Measurements from ENCODE around the gene CLEC16A.

The CLEC16A gene

DNA sequence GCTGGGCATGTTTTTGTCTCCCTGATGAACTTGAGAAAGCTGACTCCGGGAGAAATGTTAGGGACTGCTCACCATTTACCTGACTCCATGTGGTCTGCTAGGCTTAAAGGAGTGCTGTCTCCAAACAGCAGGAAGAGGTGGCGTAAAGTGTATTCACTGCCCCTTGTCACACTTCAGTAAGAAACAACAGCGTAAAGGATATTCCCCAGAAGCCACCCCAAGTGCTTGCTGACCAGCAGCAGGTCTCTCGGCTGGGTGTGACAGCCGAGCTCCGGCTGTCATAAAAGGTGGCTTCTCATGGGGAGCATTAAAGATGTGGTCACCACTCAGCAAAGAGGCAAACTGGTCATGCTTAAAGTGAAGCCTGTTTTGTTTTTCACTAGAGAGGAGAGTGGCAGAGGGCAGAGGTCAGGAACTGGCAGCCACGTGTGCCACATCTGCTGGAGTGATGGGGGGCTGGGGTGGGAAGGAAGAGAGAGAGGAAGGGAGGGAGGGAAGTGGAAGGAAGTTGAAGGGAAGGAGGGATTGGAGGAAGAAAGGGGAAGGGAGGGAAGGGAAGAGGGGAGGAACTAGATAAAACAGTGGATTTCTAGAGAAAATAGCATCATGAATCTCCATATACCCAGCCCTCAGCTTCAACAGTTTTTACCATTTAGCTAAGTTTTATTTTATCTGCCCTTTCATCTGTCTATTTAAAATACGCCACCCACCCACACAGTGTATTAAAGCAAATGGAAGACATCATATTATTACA lies 119.3 kb downstream of the CLEC16A start:
- DNase-seq (ENCODE audit: low read depth in 3 of 3) = no peak

DNA sequence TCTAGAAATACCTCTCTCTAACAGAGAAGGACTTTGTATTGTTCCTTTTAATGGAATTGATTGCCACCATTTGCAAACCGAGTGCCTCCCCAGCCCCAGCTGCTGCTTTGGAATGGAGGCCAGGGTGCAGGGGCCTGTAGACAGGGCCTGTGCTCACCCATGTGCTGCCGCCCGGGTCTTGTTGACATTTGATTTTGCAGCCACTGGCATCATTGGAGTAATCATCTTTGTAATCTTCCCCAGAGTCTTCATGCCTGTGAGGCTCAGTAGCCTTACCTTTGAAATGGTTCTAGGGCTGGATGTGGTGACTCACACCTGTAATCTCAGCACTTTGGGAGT lies 119.8 kb downstream of the CLEC16A start:
- no peak for DNase-seq (ENCODE audit: low read depth in 3 of 3)

DNA sequence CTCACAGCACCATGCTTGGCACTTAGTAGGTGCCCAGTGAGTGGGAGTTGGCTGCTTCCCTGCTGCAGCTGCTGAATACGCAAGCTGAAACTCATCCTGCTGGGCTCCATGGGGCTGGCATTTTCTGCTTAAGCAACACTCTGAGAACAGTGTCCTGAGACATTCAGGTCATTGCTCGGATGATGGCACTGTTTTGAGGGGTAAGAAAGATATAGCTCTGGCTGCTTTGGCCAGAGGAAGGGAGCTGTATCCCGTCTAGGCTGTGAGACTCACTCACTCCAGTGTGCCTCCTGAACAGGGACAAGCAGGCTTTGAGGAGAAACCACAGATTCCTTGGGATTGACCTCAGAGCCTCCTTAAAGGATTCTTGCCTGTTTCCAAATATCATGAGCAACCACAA lies 120.5 kb downstream of the CLEC16A start:
- DNase-seq (ENCODE audit: low read depth in 3 of 3) = no peak

DNA sequence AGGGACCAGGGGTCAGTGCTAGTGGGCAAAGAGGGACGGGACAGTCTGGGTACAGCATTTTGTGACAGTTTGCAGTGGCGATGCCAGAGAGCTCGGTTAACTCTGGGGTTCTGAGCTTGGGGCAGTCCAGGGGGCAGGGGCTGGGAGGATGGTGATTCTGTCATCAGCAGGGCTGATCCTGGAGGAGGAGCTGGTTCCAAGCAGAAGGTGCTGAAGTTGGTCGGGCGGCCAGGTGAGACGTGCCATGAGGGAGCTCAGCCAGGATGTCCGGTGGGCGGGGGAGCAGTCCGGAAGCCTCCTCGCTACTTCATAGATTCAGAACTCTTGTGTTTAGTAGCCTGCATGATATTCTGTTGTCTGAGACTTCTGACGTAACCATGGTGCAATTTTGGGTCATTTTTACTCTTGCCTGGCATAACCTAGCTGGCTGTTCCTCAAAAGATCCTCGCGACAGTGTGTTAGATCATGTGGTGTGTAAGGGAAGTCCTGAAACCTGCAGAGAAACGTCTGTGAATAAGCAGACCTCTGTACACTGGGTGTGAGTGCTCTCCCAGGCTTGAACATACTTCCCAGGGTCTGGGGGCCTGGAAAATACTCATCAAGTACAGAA lies 122.0 kb downstream of the CLEC16A start:
- no peak for DNase-seq (ENCODE audit: low read depth in 3 of 3)

DNA sequence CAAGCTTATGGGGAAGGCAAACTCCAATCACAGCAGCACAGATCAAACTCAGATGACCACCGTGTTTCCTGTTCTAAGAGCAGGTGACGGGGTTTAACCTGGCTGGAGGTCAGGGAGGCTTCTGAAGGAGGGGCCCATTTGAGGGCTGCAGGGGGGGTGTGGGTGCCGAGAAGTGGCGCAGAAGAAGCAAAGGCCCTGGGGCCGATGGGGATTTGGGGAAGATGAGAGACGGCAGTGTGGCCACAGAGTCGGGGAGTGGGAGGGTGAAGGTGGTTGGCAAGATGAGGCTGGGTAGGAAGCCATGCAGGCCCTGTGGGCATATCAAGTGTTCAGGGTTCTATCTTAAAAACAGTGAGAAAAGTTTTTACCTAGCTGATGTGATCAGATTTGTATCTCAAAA lies 122.9 kb downstream of the CLEC16A start:
- DNase-seq (ENCODE audit: low read depth in 3 of 3) = no peak

DNA sequence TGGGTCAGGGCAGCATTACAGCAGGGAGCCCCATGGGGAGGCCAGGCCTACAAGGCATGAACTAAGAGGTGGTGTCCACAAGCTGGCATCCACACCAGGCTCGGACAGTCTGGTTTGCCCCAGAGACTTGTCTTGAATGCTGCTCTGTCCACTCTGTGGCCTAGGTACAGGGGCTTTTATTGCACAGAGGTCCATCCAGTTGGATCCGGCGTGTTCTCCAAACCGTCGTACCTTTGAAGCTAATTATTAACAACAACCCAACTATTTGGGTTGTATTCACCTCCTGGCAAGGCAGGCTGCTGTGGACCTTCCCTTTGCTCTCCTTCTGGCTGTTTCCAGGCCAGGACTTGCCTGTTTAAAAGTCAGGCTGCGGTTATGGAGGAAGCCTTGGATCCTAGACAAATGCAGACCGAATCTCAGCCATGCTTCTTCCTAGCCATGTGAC lies 123.4 kb downstream of the CLEC16A start:
- no peak for DNase-seq (ENCODE audit: low read depth in 3 of 3)

DNA sequence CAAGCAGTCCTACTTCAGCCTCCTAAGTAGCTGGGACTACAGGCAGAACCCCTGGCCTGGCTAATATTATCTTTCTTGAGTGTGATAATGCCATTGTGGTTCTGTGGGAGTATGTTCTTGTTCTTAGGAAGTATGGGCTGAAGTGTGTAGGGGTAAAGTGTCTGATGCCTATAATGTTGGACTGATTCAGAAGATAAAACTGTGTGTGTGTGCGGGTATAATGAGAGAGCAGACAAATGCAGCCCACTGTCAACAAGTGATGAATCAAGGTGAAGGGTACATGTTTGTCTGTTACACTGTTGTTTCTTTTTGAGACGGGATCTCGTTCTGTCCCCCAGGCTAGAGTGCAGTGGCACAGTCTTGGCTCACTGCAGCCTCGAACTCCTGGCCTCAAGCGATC lies 127.5 kb downstream of the CLEC16A start:
- no peak for DNase-seq (ENCODE audit: low read depth in 3 of 3)

DNA sequence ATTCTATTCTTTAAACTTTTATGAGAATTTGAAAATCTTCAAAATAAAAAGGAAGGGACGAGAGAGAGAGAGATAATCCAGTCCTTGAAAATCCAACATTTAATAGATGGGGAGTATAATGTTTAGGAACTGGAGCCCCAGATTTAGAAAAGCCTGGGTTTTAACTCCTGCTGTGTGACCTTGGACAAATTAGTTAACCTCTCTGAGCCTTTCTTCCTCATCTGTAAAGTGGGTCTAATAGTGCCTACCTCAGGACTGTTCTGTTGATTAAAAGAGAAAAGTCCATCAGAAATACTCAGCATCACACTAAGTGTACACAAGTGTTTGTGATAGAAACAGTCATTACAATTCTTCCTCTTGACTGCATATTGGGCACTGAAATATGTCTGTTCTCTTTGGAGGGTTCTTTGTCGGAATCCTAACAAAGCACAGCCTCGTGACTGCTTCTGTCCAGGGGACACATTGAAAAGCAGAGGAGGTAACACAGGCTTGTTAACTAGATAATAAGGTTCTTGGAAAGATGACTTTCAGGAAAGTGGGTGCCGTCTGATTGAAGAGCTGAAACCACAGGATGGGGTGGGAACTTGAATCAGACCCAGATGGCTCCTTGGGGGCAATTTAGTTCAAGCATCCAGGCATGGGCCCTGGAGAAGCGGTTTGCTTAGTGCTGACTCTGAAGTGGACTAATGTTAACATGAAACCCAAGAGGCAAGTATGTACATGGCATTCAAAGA lies 128.2 kb downstream of the CLEC16A start:
- DNase-seq (ENCODE audit: low read depth in 3 of 3) = no peak

DNA sequence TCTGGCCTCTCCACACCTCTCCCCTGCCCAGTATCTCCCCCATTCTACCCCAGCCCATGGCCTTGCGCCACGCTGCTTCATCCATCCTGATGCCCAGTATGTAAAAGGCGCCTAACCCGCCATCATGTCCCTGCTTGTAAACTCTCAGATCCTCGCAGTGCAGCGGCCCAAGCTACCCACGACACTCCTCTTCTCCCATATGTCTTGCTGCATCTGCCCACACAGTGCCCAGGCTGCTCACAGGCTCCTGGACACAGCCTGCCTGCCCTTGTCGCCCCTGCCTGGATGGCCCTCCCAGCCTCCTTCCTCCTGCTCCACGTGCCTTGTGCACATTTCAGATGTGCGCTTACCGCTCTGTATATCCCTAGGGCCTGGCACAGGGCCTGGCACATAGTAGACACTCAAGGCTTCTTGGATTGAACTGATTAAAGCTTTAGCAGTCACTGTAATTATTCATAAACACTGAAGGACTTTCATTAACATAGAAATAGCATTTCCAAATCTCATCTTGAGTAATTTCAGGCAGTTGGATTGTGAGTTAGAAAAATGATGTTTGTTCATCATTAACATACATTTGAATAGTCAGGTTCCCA lies 129.1 kb downstream of the CLEC16A start:
- no peak for DNase-seq (ENCODE audit: low read depth in 3 of 3)

DNA sequence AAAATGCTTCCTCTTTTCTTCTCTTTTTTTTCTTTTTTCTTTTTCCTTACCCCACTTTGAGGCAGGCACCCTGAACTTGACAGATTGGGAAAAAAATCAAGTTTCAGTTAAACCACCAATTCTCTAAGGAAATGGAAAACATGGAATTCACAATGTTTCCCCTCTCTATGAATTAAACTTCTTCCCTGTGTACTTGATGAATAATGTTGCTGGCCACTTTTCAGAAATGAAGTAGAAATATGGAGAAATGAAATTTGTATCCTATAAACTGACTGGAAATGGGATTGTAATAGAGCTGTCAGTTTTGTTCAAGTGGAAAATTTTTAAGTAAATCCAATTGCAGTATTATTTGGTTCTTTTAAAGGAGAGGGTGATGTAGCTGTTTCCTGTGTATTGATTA lies 129.8 kb downstream of the CLEC16A start:
- no peak for DNase-seq (ENCODE audit: low read depth in 3 of 3)

DNA sequence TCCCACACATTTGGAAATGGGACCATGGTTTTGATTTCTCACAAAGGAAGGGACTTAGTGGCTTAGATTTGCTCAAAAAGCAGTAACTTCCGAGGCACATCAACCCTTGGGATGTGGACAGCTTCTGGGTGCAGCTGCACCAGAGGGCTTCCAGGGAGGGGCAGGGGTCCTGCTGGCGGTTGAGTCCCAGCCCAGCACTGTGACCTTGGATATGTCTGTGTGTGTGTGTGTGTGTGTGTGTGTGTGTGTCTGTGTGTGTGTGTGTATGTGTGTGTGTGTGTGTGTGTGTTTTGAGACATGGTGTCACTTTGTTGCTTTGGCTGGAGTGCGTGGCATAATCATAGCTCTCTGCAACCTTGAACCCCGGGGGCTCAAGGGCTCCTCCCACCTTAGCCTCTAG lies 130.8 kb downstream of the CLEC16A start:
- DNase-seq (ENCODE audit: low read depth in 3 of 3) = no peak

DNA sequence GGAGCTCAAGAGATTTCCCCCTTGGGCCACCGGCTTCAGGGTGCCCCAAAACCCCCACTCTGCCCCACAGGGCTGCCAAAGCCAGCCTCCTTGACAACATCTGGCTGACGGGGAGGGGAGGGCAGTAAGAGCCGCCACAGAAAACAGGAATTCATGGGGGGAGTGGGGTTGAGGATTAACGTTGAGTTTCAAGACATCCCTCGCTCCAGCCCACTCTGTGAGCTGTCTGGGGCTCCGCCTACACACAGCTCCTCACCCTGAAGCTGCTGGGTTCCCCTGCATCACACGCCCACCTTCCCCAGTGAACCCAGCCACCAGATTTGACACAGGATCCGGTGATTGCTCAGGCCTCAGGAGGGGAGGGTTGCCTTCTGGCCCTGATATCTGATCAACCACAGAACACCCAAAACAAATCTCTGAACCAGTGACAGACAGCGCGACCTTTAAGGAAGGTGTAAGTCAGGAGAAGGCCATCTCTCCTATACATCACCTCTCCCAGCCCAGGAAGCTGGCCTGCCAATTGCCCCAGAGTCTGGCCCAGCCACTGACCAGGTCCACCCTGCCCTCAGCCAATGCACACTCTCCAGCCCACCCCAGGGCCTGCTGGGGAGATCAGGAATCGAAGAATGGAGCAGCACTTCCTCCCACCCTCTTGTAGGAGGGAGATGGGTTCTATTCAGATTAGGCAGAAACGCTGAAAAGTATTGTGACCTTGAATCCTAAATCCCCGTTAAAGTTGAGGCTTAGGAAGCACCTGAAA lies 132.1 kb downstream of the CLEC16A start:
- peak; percentile 56 to 80 (median 73) for DNase-seq (ENCODE audit: low read depth in 3 of 3)

DNA sequence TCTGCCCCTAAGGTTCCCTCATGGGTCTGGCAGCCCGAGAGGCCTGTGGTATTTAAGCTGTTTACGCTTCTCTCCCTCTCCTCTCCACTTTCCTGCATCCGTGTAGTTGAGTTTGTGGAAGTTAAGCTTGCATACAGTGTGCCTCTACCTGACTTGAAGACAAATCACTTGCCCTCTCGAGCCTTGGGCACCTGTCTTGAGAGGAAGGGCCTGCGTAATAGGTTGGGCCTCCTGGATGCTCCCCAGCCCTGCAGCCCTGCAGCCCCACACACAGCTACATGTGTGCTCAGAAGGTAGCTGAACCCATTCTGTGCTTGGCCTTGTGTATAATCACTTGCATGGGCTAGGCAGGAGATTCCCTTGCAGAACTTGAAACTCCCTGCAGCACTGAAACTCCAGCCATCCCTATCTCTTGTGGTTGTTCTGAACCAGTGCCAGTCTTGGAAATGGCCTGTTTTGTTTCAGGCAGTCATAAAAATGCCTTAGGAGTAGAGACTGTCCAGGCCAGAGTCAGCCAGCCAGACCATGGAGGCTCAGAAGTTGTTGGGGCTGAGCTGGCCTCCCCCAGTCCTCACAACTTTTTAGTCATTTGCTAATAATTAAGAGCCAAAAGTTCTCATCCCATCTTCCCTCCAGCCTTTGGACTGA lies 134.6 kb downstream of the CLEC16A start:
- no peak for DNase-seq (ENCODE audit: low read depth in 3 of 3)

DNA sequence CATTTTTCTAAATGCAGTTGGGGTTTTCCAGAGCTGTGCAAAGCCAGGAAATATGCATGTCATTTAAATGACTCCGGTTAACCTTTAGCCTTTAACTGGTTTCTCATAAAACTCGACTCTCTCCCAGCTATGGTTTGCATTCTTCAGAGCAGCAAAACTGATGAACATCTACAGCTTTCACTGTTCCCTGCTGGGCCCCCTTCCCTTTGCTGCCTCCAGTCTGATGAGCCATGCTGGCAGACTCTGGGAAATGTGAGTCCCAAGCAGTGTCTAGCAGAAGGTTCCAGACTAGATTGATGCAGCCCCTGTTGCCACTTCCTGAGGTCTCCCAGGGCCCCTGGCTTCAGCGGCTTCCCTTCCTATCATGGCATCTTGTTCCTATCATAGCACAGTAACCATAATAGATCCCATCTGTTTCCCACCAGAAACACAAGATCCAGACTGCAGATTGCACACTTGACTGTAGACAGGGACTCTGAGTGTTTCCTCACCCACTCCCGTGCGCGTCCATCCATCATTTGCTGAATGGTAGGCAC lies 135.4 kb downstream of the CLEC16A start:
- DNase-seq (ENCODE audit: low read depth in 3 of 3) = no peak

DNA sequence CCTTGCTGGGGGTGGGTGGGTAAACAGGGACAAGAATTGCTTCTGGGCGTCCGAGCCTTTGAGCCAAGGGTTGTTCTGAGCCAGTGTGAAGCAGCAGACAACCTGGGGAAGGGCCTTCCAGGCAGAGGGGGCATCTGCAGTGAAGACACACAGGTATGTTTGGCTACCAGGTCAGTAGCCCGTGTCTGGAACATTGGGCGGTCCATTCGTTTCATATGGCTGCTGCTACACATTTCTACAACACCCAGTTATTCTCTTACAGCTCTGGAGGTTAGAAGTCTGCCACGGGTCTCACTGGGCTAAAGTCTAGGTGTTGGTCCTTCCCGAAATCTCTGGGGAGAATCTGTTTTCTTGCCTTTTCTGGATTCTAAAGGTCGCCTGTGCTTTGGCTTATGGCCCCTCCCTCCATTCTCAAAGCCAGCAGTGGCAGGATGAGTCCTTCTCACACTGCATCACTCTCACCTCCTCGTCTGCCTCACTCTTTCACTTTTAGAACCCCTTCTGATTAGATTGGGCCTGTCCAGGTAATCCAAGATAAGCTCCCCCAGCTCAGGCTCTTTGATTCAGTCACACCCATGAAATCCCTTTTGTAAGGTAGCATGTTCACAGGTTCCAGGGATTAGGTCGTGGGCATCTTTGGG lies 136.1 kb downstream of the CLEC16A start:
- DNase-seq (ENCODE audit: low read depth in 3 of 3) = no peak

DNA sequence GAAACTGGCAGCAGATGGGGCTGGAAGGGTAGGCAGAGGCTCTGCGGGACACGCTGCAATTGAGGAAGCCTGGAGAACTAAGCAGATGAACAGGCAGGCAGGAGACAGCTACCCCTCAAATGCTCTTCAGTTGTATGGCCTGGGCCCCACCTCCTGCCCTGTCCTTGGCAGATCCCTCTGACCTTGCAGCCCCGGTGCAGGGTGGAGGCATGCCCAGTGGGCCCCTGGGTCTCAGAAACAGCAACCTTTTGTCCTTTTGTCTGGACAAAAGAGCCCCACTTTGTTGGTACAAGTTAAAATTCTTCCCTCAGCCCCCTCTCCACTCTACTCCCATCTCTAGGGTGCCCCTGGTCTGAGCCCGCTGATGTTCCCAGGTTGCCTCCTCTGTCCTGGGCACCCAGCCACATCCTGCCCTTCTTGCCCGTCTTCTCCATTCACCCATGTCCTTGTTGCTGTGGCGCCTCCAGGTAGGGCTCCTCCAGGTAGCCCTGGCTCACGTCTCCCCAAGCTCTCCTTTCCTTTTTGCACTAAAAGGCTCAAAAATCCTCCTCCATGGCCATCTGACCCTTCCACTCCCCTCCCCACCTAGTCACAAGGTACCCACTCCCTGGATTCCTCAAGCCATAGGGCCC lies 136.8 kb downstream of the CLEC16A start:
- no peak for DNase-seq (ENCODE audit: low read depth in 3 of 3)

DNA sequence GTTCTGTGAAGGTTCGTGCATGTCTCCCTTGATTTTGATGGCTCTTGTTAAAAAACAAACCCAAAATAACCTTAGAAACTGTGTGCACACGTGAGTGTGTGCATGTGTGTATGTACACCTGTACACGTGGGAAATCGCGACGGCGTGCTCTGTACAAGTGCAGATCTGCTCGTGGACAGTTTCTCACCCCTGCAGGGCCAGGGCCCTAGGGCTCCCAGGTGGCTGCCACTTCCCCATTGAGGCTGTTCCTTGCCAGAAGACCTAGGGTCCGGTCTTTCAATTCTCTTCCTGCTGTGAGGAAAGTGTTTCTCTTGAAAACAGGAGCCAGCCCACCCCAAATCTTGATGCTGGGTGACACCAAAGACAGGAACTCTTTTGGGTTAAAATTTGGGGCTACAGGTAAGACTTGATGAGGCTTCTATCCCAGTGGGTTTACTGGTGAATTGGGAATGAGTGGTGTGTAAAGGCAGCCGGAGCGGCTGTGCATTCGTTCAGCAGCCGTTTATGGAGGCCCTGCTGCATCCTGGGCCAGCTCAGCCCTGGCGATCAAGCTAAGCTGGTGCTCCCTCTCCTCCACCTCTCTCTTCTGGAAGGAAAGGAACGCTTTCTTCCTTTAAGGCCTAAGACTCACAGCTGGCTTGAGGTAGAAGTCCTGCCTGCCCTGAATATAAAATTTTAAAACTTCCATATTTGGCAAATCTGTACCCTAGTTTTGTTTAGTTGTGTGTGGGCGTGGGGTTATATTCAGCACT lies 137.9 kb downstream of the CLEC16A start:
- no peak for DNase-seq (ENCODE audit: low read depth in 3 of 3)

DNA sequence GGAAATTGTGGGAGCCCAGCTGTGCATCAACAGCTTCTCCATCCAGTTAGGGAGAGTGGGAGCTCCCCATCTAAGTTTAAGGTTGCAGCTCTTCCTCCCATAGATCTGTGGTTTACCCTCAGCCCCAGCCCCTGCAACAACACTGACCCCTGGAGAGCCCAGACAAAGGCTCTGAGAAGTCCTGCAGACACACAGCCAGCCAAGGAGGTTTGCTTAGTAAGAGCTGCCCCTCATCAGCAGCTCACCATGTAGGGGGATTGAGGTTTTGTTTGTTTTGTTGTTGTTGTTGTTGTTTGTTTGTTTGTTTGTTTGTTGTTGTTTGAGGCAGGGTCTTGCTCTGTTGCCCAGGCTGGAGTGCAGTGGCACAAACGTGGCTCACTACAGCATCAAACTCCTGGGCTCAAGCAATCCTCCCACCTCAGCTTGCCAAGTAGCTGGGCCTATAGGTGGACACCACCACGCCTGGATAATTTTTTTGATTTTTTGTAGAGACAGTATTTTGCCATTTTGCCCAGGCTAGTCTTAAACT lies 138.6 kb downstream of the CLEC16A start:
- DNase-seq (ENCODE audit: low read depth in 3 of 3) = no peak

DNA sequence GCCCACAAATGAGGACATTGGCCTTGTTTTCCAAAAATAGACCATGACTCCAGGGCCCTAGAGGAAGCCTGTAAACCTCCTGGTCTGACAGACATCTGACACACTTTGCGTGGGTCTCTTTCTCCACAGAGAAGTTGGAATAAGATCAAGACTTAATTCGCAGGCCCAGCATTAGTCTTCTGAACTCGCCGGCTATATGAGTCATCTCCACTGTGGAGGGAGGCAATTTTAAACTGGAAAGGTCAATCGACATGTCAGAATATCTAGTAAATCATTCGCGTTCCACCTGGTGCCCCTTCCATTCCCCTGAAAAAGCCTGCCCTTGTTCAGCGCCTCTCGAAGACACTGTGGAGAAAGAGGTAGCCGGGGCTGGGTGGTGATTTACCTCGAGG lies 140.1 kb downstream of the CLEC16A start:
- no peak for DNase-seq (ENCODE audit: low read depth in 3 of 3)

All from stimulated activated CD4-positive, alpha-beta T cell treated with anti-CD3 and anti-CD28 coated beads, TNF-alpha, amount 100 ng/mL, for 48 hours (primary cell).